D341Med (cell line): ENCODE measurements around the gene SDF2.

Experiments used
- DNase-seq: peaks from one replicate; pipeline ENCODE4 v3.0.0; 2012; ENCODE audit warnings: low spot score

Gene SDF2

GRCh38 chr17:28661635-28662526 lies at the start of gene SDF2, which contains the start of gene SUPT6H:
SDF2 (minus strand) TSS chr17:28661906; CDS start chr17:28661876, 30 bp downstream.
SUPT6H (plus strand) TSS chr17:28662205; CDS start chr17:28673402, 11,197 bp downstream.
- DNase-seq, result peak; percentile 98

- peak; percentile 100 for DNase-seq
These were observed 49.4 kb upstream of the SDF2 start for GRCh38 chr17:28710861-28711722.

GRCh38 chr17:28707339-28707720 lies 45.6 kb upstream of the SDF2 start:
- DNase-seq, result no peak

- DNase-seq, result peak; percentile 31
These were observed 45.0 kb upstream of the SDF2 start for GRCh38 chr17:28706471-28707338.

- peak; percentile 38 for DNase-seq
These were observed 44.1 kb upstream of the SDF2 start for GRCh38 chr17:28705728-28706334.

GRCh38 chr17:28705074-28705659 lies 43.5 kb upstream of the SDF2 start:
- peak; percentile 42 for DNase-seq

- DNase-seq, result peak; percentile 41
These were observed 42.6 kb upstream of the SDF2 start for GRCh38 chr17:28704219-28704858.

GRCh38 chr17:28703552-28704218 lies 42.0 kb upstream of the SDF2 start:
- DNase-seq, result peak; percentile 35

GRCh38 chr17:28702752-28703150 lies 41.0 kb upstream of the SDF2 start:
- no peak for DNase-seq

GRCh38 chr17:28702026-28702751 lies 40.5 kb upstream of the SDF2 start:
- DNase-seq, result no peak

- DNase-seq, result peak; percentile 39
These were observed 39.3 kb upstream of the SDF2 start for GRCh38 chr17:28700830-28701492.

GRCh38 chr17:28700278-28700677 lies 38.6 kb upstream of the SDF2 start:
- peak; percentile 30 for DNase-seq

- DNase-seq, result peak; percentile 36
These were observed 36.7 kb upstream of the SDF2 start for GRCh38 chr17:28698253-28698941.

- no peak for DNase-seq
These were observed 32.2 kb upstream of the SDF2 start for GRCh38 chr17:28693869-28694268.

- no peak for DNase-seq
These were observed 27.3 kb upstream of the SDF2 start for GRCh38 chr17:28689011-28689410.

GRCh38 chr17:28688481-28688880 lies 26.8 kb upstream of the SDF2 start:
- DNase-seq, result no peak

- DNase-seq, result peak; percentile 58
These were observed 24.6 kb upstream of the SDF2 start for GRCh38 chr17:28686296-28686695.

- no peak for DNase-seq
These were observed 23.7 kb upstream of the SDF2 start for GRCh38 chr17:28685366-28685765.
